Endothelial cell of umbilical vein (primary cell): ENCODE data around the gene DAAM1. TPM values are rescaled to one million over a fixed set of nuclear protein-coding genes. Genes with fewer than 3 reads are reported as not detected.
A peak's percentile ranks its signal among the peaks of the same experiment; 100 is the strongest.

Experiments used
- BruUV-seq: library from RNA; stranded (reverse); fragments of 400-500 nt; replicated peaks from 2 replicates; lab custom pipeline; 2021; lab: Mats Ljungman, UMichigan
- CTCF ChIA-PET: fragments of 300-600, 350-600 bp; sonication (Branson Sonifier 250); formaldehyde crosslinking; loops from one replicate; lab custom pipeline; 2021; ENCODE audit warnings: antibody characterized with exemption, inconsistent platforms; lab: Charles Lee
- POLR2A ChIA-PET: fragments of 300-600, 350-600 bp; sonication (Branson Sonifier 250); formaldehyde crosslinking; loops from one replicate; lab custom pipeline; 2021; ENCODE audit warnings: antibody characterized with exemption, inconsistent platforms; lab: Charles Lee
- DNase-seq: peaks from one replicate; pipeline ENCODE4 v3.0.0-alpha.2; 2011; ENCODE audit warnings: low read depth, low spot score
- FAIRE-seq: peaks from 2 replicates; lab custom pipeline; 2011; peaks lifted over from hg19 to GRCh38; lab: Jason Lieb, UNC
- H2AFZ ChIP-seq: 2 replicates; pipeline ENCODE4 v1.6.0; 2012; ENCODE audit warnings: low read depth, low read length, control low read depth, inconsistent platforms
- H3K27ac ChIP-seq: 2 replicates; pipeline ENCODE4 v1.5.1; 2011; ENCODE audit warnings: low read depth, mild to moderate bottlenecking, control low read depth, low read length, moderate library complexity; ENCODE audit not compliant: insufficient read depth
- H3K27me3 ChIP-seq, 2 experiments: 2 replicates each; pipeline versions ENCODE4 v1.6.0 to v1.6.1; 2011; ENCODE audit warnings: low read length in 2 of 2, mixed read lengths in 1 of 2; ENCODE audit not compliant: control insufficient read depth in 2 of 2, insufficient read depth in 2 of 2
- H3K36me3 ChIP-seq, 2 experiments: 2 replicates in 1 of 2; 3 replicates in 1 of 2; pipeline ENCODE4 v1.5.1; 2011; ENCODE audit warnings: low read length in 2 of 2, mild to moderate bottlenecking in 1 of 2, moderate library complexity in 1 of 2; ENCODE audit not compliant: control insufficient read depth in 2 of 2, insufficient read depth in 2 of 2; ENCODE audit errors: extremely low read depth in 1 of 2
- H3K4me1 ChIP-seq: 3 replicates; pipeline ENCODE4 v1.5.1; 2011; ENCODE audit warnings: mild to moderate bottlenecking, low read length; ENCODE audit not compliant: control insufficient read depth, insufficient read depth; ENCODE audit errors: extremely low read depth
- H3K4me2 ChIP-seq: 2 replicates; pipeline ENCODE4 v1.6.1; 2011; ENCODE audit warnings: low read length, control low read depth, mixed read lengths; ENCODE audit not compliant: insufficient read depth
- H3K4me3 ChIP-seq, 3 experiments: fragments of 200-600 bp in 1 of 3; sonication (generic), shearing (Covaris generic) in 1 of 3; replicated peaks in 1 of 3; 2 replicates each; pipeline ENCODE4 v1.5.1; 2011 to 2016; ENCODE audit warnings: control low read depth in 3 of 3, low read length in 3 of 3, mild to moderate bottlenecking in 2 of 3, inconsistent platforms in 1 of 3, low read depth in 1 of 3, moderate library complexity in 1 of 3; ENCODE audit not compliant: insufficient read depth in 1 of 3
- H3K79me2 ChIP-seq: 2 replicates; pipeline ENCODE4 v1.6.0; 2012; ENCODE audit warnings: low read length, inconsistent platforms; ENCODE audit not compliant: control insufficient read depth, insufficient read depth
- H3K9ac ChIP-seq: replicated peaks from 2 replicates; pipeline ENCODE3; 2011; ENCODE audit warnings: low read length, control low read depth; ENCODE audit not compliant: insufficient read depth; ENCODE audit errors: extremely low read depth
- H3K9me1 ChIP-seq: replicated peaks from 3 replicates; pipeline ENCODE4 v1.6.0; 2011; ENCODE audit warnings: mild to moderate bottlenecking, low read length; ENCODE audit not compliant: control insufficient read depth, insufficient read depth; ENCODE audit errors: extremely low read depth
- H3K9me3 ChIP-seq: replicated peaks from 2 replicates; pipeline ENCODE4 v1.5.1; 2012; ENCODE audit warnings: low read length, inconsistent platforms; ENCODE audit not compliant: control insufficient read depth, insufficient read depth
- H4K20me1 ChIP-seq: replicated peaks from 2 replicates; pipeline ENCODE3; 2011; ENCODE audit warnings: mild to moderate bottlenecking, low read length; ENCODE audit not compliant: control insufficient read depth, insufficient read depth; ENCODE audit errors: extremely low read depth
- CTCF ChIP-seq, 2 donors: IDR thresholded peaks; 1 replicate in 1 of 2; 2 replicates in 1 of 2; pipeline ENCODE4 v1.5.1; 2011; ENCODE audit warnings: low read length in 2 of 2, mild to moderate bottlenecking in 2 of 2, moderate library complexity in 2 of 2, control low read depth in 1 of 2, inconsistent platforms in 1 of 2, low read depth in 1 of 2; ENCODE audit not compliant: insufficient read depth in 1 of 2; ENCODE audit errors: extremely low read depth in 1 of 2
- EZH2 ChIP-seq: IDR thresholded peaks from 2 replicates; pipeline ENCODE4 v1.6.1; 2012; ENCODE audit warnings: borderline replicate concordance, low read depth, mild to moderate bottlenecking, moderate library complexity, low read length, inconsistent platforms; ENCODE audit not compliant: severe bottlenecking
- FOS ChIP-seq: IDR thresholded peaks from 2 replicates; pipeline ENCODE4 v1.6.1; 2011; ENCODE audit warnings: mild to moderate bottlenecking, low read length, moderate library complexity, borderline replicate concordance; ENCODE audit not compliant: insufficient read depth
- GATA2 ChIP-seq: IDR thresholded peaks from 2 replicates; pipeline ENCODE4 v1.7.0; 2011; ENCODE audit warnings: low read depth, mild to moderate bottlenecking, moderate library complexity, mixed read lengths, low read length; ENCODE audit not compliant: insufficient read length, insufficient read depth
- JUN ChIP-seq: IDR thresholded peaks from 2 replicates; pipeline ENCODE4 v1.6.1; 2011; ENCODE audit warnings: borderline replicate concordance, low read depth; ENCODE audit not compliant: insufficient read length, insufficient read depth
- MAX ChIP-seq: IDR thresholded peaks from 2 replicates; pipeline ENCODE4 v1.6.1; 2011; ENCODE audit not compliant: insufficient read depth, insufficient read length
- MYC ChIP-seq: IDR thresholded peaks from one replicate; pipeline ENCODE4 v1.6.1; 2011; ENCODE audit warnings: mild to moderate bottlenecking, low read depth, low read length
- POLR2A ChIP-seq: IDR thresholded peaks from 2 replicates; pipeline ENCODE4 v1.6.1; 2012; ENCODE audit warnings: low read depth, mild to moderate bottlenecking, control low read depth, low read length
- POLR2AphosphoS5 ChIP-seq: IDR thresholded peaks from 2 replicates; pipeline ENCODE4 v1.6.1; 2012; ENCODE audit warnings: low read depth, mild to moderate bottlenecking, control low read depth, low read length, moderate library complexity; ENCODE audit not compliant: insufficient read depth
- dilution Hi-C: fragments of 300-500 bp; cut with MboI; formaldehyde crosslinking; loops from one replicate; pipeline ENCODE4 v1.15.0; 2019; ENCODE audit warnings: low sequenced_read_pairs; ENCODE audit not compliant: extremely low pct_ligation_motif_present
- intact Hi-C: fragments of 100-400 bp; cut with micrococcal nuclease; formaldehyde crosslinking; loops from one replicate; pipeline ENCODE4 v1.10.0; 2022
- polyA plus RNA-seq, 4 experiments: library from polyadenylated mRNA; depleted of rRNA in 3 of 4; stranded (reverse) in 3 of 4; unstranded in 1 of 4; fragments of >200 nt; gene quantifications; 2 replicates each; pipeline versions ENCODE4 v1.2.1 to v1.2.3, GENCODE V29; 2011 to 2012; ENCODE audit warnings: missing spikeins in 1 of 4
- total RNA-seq: library from RNA; stranded (reverse); gene quantifications from 2 replicates; pipeline ENCODE4 v1.2.3, GENCODE V29; 2021

Gene DAAM1
- total and polyA plus RNA-seq, 2 donors (not counting 3 experiments of a cell fraction or from before 2014, with no cell fraction given): 10.2 to 25.3 TPM

GRCh38 chr14:59190372-59190771 is 1.9 kb downstream of the DAAM1 start:
- TF ChIP-seq POLR2A: no peak
- TF ChIP-seq POLR2AphosphoS5: no peak
- no peak for TF ChIP-seq GATA2
- no peak for TF ChIP-seq JUN
- TF ChIP-seq FOS: no peak
- no peak for TF ChIP-seq EZH2
- no peak for TF ChIP-seq MAX
- TF ChIP-seq CTCF (IDR thresholded peaks at IDR 0.05; ENCODE audit: extremely low read depth in 1 of 2, insufficient read depth in 1 of 2, low read depth in 1 of 2, low read length in 2 of 2): no peak
- no peak for TF ChIP-seq MYC
- Histone ChIP-seq H3K27ac (no peak overlapping the region), H4K20me1 (no peaks in the 10 kb centered on the region), H3K9ac (peak overlapping the region; percentile 30), H3K4me2 (peak overlapping the region; percentile 85), H3K27me3 (peaks cover 11 to 22% of the 10 kb centered on the region in 2 experiments), H3K36me3 (no peaks in the 10 kb centered on the region), H3K4me3 (peak overlapping the region in 2 of 3 experiments; percentile 77 to 78), H3K9me3 (no peaks in the 10 kb centered on the region), H2AFZ (peak overlapping the region; percentile 38), H3K4me1 (peaks cover 13% of the 10 kb centered on the region), H3K9me1 (no peaks in the 10 kb centered on the region), H3K79me2 (peaks cover 44% of the 10 kb centered on the region)
- dilution Hi-C loops (no loop called here), intact Hi-C loops (no loop called here)
- ChIA-PET CTCF (interaction anchor here (0.7 to 3.8 kb wide), 8 partner anchors 11 to 254 kb away, joined by 3 to 25 read pairs (median 4); no protein-coding TSS in a partner anchor), POLR2A (no interaction called here)
- FAIRE-seq (no peak), DNase-seq (no peak)
- BruUV-seq: TSS peak; percentile 17
